Loucy (cell line): ENCODE measurements around the gene ZNF619.

Experiments used
- H2AFZ ChIP-seq: fragments of 200-600 bp; sonication (generic); 2 replicates; pipeline ENCODE4 v1.6.0; 2016; ENCODE audit warnings: antibody characterized with exemption, mild to moderate bottlenecking, low read length, moderate library complexity
- H3F3A ChIP-seq: fragments of 200-600 bp; 2 replicates; pipeline ENCODE4 v1.6.0; 2016; ENCODE audit warnings: antibody characterized with exemption, low read depth, mild to moderate bottlenecking
- H3K27me3 ChIP-seq: fragments of 200-600 bp; sonication (generic); 2 replicates; pipeline ENCODE4 v1.6.1; 2014; ENCODE audit warnings: low read length, mild to moderate bottlenecking; ENCODE audit not compliant: insufficient read depth, poor library complexity, severe bottlenecking
- H3K36me3 ChIP-seq: fragments of 200-600 bp; sonication (generic); 2 replicates; pipeline ENCODE4 v1.6.1; 2016; ENCODE audit warnings: low read length; ENCODE audit not compliant: insufficient read depth
- H3K4me1 ChIP-seq: fragments of 200-600 bp; sonication (generic); 2 replicates; pipeline ENCODE4 v1.5.1; 2014; ENCODE audit warnings: low read length, mild to moderate bottlenecking; ENCODE audit not compliant: insufficient read depth, poor library complexity, severe bottlenecking
- H3K4me2 ChIP-seq: fragments of 200-600 bp; sonication (generic); 2 replicates; pipeline ENCODE4 v1.6.0; 2014; ENCODE audit warnings: antibody characterized with exemption, low read length, low read depth, mild to moderate bottlenecking; ENCODE audit not compliant: poor library complexity, severe bottlenecking
- H3K4me3 ChIP-seq: fragments of 200-600 bp; sonication (generic); 2 replicates; pipeline ENCODE4 v1.5.1; 2014; ENCODE audit warnings: low read length, mild to moderate bottlenecking, mixed read lengths; ENCODE audit not compliant: poor library complexity, severe bottlenecking
- H3K79me2 ChIP-seq: fragments of 200-600 bp; sonication (generic); 2 replicates; pipeline ENCODE4 v1.6.1; 2014; ENCODE audit warnings: low read length; ENCODE audit not compliant: insufficient read depth
- H3K9ac ChIP-seq: fragments of 200-600 bp; sonication (generic); 2 replicates; pipeline ENCODE4 v1.6.0; 2014; ENCODE audit warnings: mild to moderate bottlenecking, low read depth, low read length, moderate library complexity; ENCODE audit not compliant: poor library complexity, severe bottlenecking
- H3K9me2 ChIP-seq: fragments of 200-600 bp; sonication (generic); replicated peaks from 2 replicates; pipeline ENCODE4 v1.6.1; 2016; ENCODE audit warnings: low read depth, low read length, mixed read lengths
- H3K9me3 ChIP-seq: fragments of 200-600 bp; sonication (generic); 2 replicates; pipeline ENCODE4 v1.6.1; 2014; ENCODE audit warnings: mild to moderate bottlenecking, antibody characterized with exemption, low read length, low read depth; ENCODE audit not compliant: insufficient read depth
- H4K20me1 ChIP-seq: fragments of 200-600 bp; sonication (generic); 2 replicates; pipeline ENCODE4 v1.6.0; 2014; ENCODE audit warnings: antibody characterized with exemption, low read length, mild to moderate bottlenecking; ENCODE audit not compliant: insufficient read depth, poor library complexity, severe bottlenecking
- CTCF ChIP-seq: fragments of 200-600 bp; sonication (generic); conservative IDR thresholded peaks from 2 replicates; pipeline ENCODE4 v1.5.1; 2014; ENCODE audit warnings: mild to moderate bottlenecking, antibody characterized with exemption, low read length
- EZH2phosphoT487 ChIP-seq: fragments of 200-600 bp; IDR thresholded peaks from 2 replicates; pipeline ENCODE4 v1.6.1; 2018; ENCODE audit warnings: antibody characterized with exemption, mild to moderate bottlenecking, moderate library complexity, borderline replicate concordance

The ZNF619 gene

GRCh38 chr3:40470701-40471100 lies 6.2 kb upstream of the ZNF619 start:
- Histone ChIP-seq H3K9me3 (no peaks in the 10 kb centered on the region), H3K9ac (no peak overlapping the region), H3F3A (no peaks in the 10 kb centered on the region), H3K27me3 (no peaks in the 10 kb centered on the region), H3K79me2 (no peaks in the 10 kb centered on the region), H2AFZ (no peak overlapping the region), H3K4me3 (no peak overlapping the region), H4K20me1 (no peaks in the 10 kb centered on the region), H3K4me2 (no peak overlapping the region), H3K4me1 (no peaks in the 10 kb centered on the region), H3K36me3 (no peaks in the 10 kb centered on the region), H3K9me2 (no peaks in the 10 kb centered on the region)
- no peak for TF ChIP-seq EZH2phosphoT487
- TF ChIP-seq CTCF: no peak

DNA sequence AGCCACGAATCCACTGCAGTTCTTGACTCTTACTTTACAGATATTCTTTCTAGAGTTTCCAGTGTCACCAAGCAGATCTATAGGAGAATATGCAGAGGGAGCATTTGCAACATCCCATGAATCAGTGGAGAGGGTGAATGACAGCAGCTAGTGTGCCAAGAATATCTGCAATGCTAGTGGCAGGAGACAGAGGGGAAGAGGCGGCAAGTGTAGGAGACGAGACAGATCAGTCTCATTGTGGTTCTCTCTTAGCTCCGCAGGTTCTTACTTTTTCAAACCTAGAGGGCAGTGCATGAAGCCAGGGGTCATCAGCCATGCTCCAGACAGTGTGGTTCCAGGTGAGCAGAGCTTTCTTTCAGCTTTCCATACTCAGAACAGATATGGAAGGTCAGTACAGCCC lies 744 bp downstream of the ZNF619 start:
- H3K4me1 ChIP-seq: peaks cover 21% of the 10 kb centered on the region
- H3K4me3 ChIP-seq: peak overlapping the region; percentile 96
- no peaks in the 10 kb centered on the region for H3K27me3 ChIP-seq
- no peaks in the 10 kb centered on the region for H3K9me3 ChIP-seq
- TF ChIP-seq EZH2phosphoT487 (no peak), CTCF (no peak)
- peak overlapping the region; percentile 99 for H3K4me2 ChIP-seq
- H3K9ac ChIP-seq: peak overlapping the region; percentile 92
- H3F3A ChIP-seq: no peaks in the 10 kb centered on the region
- H3K36me3 ChIP-seq: no peaks in the 10 kb centered on the region
- H3K9me2 ChIP-seq: no peaks in the 10 kb centered on the region
- H2AFZ ChIP-seq: peak overlapping the region; percentile 94
- peaks cover 10% of the 10 kb centered on the region for H3K79me2 ChIP-seq
- no peaks in the 10 kb centered on the region for H4K20me1 ChIP-seq

GRCh38 chr3:40487172-40487571 lies 10.2 kb downstream of the ZNF619 start:
- Histone ChIP-seq H3K4me3 (no peak overlapping the region), H3K9ac (no peak overlapping the region), H3F3A (no peaks in the 10 kb centered on the region), H3K36me3 (peaks cover 12% of the 10 kb centered on the region; the same call in 1 of the 2 replicates), H3K9me3 (peaks cover 16% of the 10 kb centered on the region; the same call in 1 of the 2 replicates), H2AFZ (no peak overlapping the region), H3K79me2 (no peaks in the 10 kb centered on the region), H3K9me2 (no peaks in the 10 kb centered on the region), H4K20me1 (no peaks in the 10 kb centered on the region), H3K4me1 (no peaks in the 10 kb centered on the region), H3K27me3 (no peaks in the 10 kb centered on the region), H3K4me2 (no peak overlapping the region)
- TF ChIP-seq EZH2phosphoT487 (no peak), CTCF (no peak)
